ENCODE results near the gene RGS9. TPM values are rescaled to one million over a fixed set of nuclear protein-coding genes. Genes with fewer than 3 reads are reported as not detected.

The RGS9 gene
- total and polyA plus RNA-seq, 2 donors (not counting 1 experiment from before 2014, with no cell fraction given): 1.6 to 1.7 TPM

DNA sequence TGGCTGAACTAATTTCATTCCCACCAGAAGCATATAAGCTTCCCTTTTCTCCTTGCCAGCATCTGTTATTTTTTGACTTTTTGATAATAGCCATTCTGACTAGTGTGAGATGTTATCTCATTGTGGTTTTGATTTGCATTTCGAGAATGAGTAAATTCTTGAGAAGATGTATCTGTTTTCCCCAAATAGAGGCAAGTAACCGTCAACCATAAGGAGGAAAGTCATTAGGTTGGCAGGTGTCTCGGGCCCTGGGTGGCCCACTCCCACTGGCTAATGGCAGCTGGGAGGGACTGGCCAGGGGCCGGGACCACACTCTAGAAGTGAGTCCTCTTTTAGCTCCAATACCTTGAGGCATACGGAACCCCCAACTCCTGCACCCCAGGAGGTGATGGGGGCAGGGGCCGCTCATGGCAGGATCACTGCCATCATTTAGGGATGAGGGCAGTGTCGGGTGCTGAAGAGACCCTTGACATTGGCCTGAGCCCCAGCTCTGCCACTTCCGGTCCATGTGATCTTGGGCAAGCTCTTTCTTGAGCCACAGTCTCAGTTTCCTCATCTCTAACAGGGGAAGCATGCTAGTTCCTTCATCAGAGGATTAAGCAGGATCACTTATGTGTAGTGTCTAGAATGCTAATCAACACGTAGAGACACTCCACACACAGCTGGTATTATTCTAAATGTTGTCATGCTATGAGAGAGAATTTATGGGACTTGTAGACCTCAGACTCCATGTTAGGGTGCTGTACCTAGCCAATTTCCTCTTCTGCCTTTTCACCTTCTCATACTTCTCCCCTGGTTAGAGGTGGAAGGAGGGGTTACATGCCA, 44.3 kb downstream of the RGS9 start:
- Histone ChIP-seq H3K9ac (ENCODE audit: insufficient read depth, low read length) (no peak overlapping the region), H3K79me2 (ENCODE audit: control insufficient read depth, insufficient read depth, low read length) (no peaks in the 10 kb centered on the region), H3K4me3 (replicated peaks in 1 of 4; ENCODE audit: control extremely low read depth in 1 of 4, insufficient read depth in 1 of 4, low read depth in 3 of 4, low read length in 4 of 4) (no peak overlapping the region), H3K4me1 (ENCODE audit: control insufficient read depth, extremely low read depth, insufficient read depth, low read length) (no peaks in the 10 kb centered on the region), H3K9me3 (ENCODE audit: control insufficient read depth, insufficient read depth, low read depth, low read length) (no peaks in the 10 kb centered on the region), H3K27ac (ENCODE audit: insufficient read depth, low read length) (no peak overlapping the region), H3K4me2 (ENCODE audit: extremely low read depth, insufficient read depth, low read length) (no peak overlapping the region), H4K20me1 (ENCODE audit: control insufficient read depth, extremely low read depth, insufficient read depth, low read length) (no peaks in the 10 kb centered on the region), H3K36me3 (ENCODE audit: control insufficient read depth, insufficient read depth, low read length) (no peaks in the 10 kb centered on the region), H3K27me3 (ENCODE audit: control insufficient read depth, insufficient read depth, low read length) (no peaks in the 10 kb centered on the region), H2AFZ (ENCODE audit: low read length) (no peak overlapping the region)
- DNase-seq (ENCODE audit: low read depth in 2 of 2): peak in 1 of 2 donors; percentile 31
- TF ChIP-seq, protein P1, sequence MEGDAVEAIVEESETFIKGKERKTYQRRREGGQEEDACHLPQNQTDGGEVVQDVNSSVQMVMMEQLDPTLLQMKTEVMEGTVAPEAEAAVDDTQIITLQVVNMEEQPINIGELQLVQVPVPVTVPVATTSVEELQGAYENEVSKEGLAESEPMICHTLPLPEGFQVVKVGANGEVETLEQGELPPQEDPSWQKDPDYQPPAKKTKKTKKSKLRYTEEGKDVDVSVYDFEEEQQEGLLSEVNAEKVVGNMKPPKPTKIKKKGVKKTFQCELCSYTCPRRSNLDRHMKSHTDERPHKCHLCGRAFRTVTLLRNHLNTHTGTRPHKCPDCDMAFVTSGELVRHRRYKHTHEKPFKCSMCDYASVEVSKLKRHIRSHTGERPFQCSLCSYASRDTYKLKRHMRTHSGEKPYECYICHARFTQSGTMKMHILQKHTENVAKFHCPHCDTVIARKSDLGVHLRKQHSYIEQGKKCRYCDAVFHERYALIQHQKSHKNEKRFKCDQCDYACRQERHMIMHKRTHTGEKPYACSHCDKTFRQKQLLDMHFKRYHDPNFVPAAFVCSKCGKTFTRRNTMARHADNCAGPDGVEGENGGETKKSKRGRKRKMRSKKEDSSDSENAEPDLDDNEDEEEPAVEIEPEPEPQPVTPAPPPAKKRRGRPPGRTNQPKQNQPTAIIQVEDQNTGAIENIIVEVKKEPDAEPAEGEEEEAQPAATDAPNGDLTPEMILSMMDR (conservative IDR thresholded peaks at IDR 0.05 in 1 of 2, IDR thresholded peaks at IDR 0.05 in 1 of 2; ENCODE audit: low read depth in 1 of 2, low read length in 2 of 2): no peak
- TF ChIP-seq EZH2 (IDR thresholded peaks at IDR 0.05; ENCODE audit: low read length, missing control alignments): no peak

DNA sequence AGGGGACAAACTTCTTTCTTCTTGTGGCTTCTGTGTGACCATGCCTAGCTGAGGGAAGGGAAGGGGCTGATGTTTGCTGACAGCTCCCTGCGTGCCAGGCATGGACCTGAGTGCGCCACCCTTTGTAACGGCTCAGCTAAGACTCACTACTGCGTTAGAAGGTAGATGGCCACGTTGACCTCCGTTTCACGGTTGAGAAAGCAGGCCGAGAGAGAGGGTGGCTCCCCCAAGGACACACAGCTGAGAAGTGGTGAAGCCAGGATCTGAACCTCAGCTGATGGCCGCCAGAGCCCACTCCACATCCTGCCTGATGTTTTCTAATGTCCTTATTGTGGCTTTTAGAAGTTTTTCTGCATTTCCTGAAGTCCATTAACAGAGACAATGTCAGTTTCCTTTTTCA, 45.1 kb downstream of the RGS9 start:
- Histone ChIP-seq H3K4me2 (ENCODE audit: extremely low read depth, insufficient read depth, low read length) (no peak overlapping the region), H3K27me3 (ENCODE audit: control insufficient read depth, insufficient read depth, low read length) (no peaks in the 10 kb centered on the region), H2AFZ (ENCODE audit: low read length) (no peak overlapping the region), H3K4me1 (ENCODE audit: control insufficient read depth, extremely low read depth, insufficient read depth, low read length) (no peaks in the 10 kb centered on the region), H3K79me2 (ENCODE audit: control insufficient read depth, insufficient read depth, low read length) (no peaks in the 10 kb centered on the region), H4K20me1 (ENCODE audit: control insufficient read depth, extremely low read depth, insufficient read depth, low read length) (no peaks in the 10 kb centered on the region), H3K9me3 (ENCODE audit: control insufficient read depth, insufficient read depth, low read depth, low read length) (no peaks in the 10 kb centered on the region), H3K9ac (ENCODE audit: insufficient read depth, low read length) (no peak overlapping the region), H3K36me3 (ENCODE audit: control insufficient read depth, insufficient read depth, low read length) (no peaks in the 10 kb centered on the region), H3K27ac (ENCODE audit: insufficient read depth, low read length) (no peak overlapping the region), H3K4me3 (replicated peaks in 1 of 4; ENCODE audit: control extremely low read depth in 1 of 4, insufficient read depth in 1 of 4, low read depth in 3 of 4, low read length in 4 of 4) (no peak overlapping the region)
- no peak for DNase-seq (ENCODE audit: low read depth in 2 of 2)
- no peak for TF ChIP-seq EZH2 (IDR thresholded peaks at IDR 0.05; ENCODE audit: low read length, missing control alignments)
- TF ChIP-seq, protein P1 (conservative IDR thresholded peaks at IDR 0.05 in 1 of 2, IDR thresholded peaks at IDR 0.05 in 1 of 2; ENCODE audit: low read depth in 1 of 2, low read length in 2 of 2): no peak

DNA sequence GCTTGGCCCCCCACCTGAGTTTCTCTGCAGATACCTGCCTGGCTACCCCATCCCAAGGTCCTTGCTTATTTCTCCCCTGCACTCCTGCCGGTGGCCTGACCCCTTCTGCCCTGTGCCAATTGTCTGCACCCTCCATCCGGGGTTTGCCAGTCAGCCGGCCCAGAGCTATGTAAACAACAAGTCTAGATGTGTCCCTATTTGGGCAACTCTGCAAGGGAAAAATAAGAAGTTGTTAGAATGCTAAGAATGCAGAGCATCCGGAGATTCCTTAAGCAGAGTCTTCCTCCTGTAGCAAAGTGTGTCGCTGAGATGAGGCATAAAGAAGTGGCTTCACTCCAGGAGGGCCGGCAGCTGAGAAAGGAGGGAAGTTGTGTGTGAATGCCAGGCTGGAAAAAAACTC, 46.6 kb downstream of the RGS9 start:
- no peak overlapping the region for H3K4me2 ChIP-seq (ENCODE audit: extremely low read depth, insufficient read depth, low read length)
- no peaks in the 10 kb centered on the region for H3K9me3 ChIP-seq (ENCODE audit: control insufficient read depth, insufficient read depth, low read depth, low read length)
- H3K27ac ChIP-seq (ENCODE audit: insufficient read depth, low read length): no peak overlapping the region
- DNase-seq (ENCODE audit: low read depth in 2 of 2): peak in 1 of 2 donors; percentile 68
- no peaks in the 10 kb centered on the region for H3K4me1 ChIP-seq (ENCODE audit: control insufficient read depth, extremely low read depth, insufficient read depth, low read length)
- no peaks in the 10 kb centered on the region for H3K79me2 ChIP-seq (ENCODE audit: control insufficient read depth, insufficient read depth, low read length)
- H3K36me3 ChIP-seq (ENCODE audit: control insufficient read depth, insufficient read depth, low read length): no peaks in the 10 kb centered on the region
- H3K27me3 ChIP-seq (ENCODE audit: control insufficient read depth, insufficient read depth, low read length): no peaks in the 10 kb centered on the region
- H2AFZ ChIP-seq (ENCODE audit: low read length): no peak overlapping the region
- no peak overlapping the region for H3K4me3 ChIP-seq (replicated peaks in 1 of 4; ENCODE audit: control extremely low read depth in 1 of 4, insufficient read depth in 1 of 4, low read depth in 3 of 4, low read length in 4 of 4)
- TF ChIP-seq, protein P1 (conservative IDR thresholded peaks at IDR 0.05 in 1 of 2, IDR thresholded peaks at IDR 0.05 in 1 of 2; ENCODE audit: low read depth in 1 of 2, low read length in 2 of 2): no peak
- TF ChIP-seq EZH2 (IDR thresholded peaks at IDR 0.05; ENCODE audit: low read length, missing control alignments): no peak
- H4K20me1 ChIP-seq (ENCODE audit: control insufficient read depth, extremely low read depth, insufficient read depth, low read length): no peaks in the 10 kb centered on the region
- no peak overlapping the region for H3K9ac ChIP-seq (ENCODE audit: insufficient read depth, low read length)

Measured in fibroblast of lung (primary cell).